Neural crest cell (in vitro differentiated cells): ENCODE measurements around the gene EIF6. TPM values are rescaled to one million over a fixed set of nuclear protein-coding genes. Genes with fewer than 3 reads are reported as not detected.

Experiments used
- DNase-seq: peaks from one replicate; pipeline ENCODE4 v3.0.0; 2021; ENCODE audit warnings: low read depth, mixed read lengths, low spot score
- H3K27ac Mint-ChIP-seq: one replicate; pipeline ENCODE4 v1.8.0; 2021; ENCODE audit warnings: mild to moderate bottlenecking, mixed read lengths; ENCODE audit not compliant: unreplicated experiment
- H3K27me3 Mint-ChIP-seq: 2 replicates; pipeline ENCODE4 v1.8.0; 2021; ENCODE audit warnings: low read depth, mild to moderate bottlenecking, mixed read lengths
- H3K36me3 Mint-ChIP-seq: 2 replicates; pipeline ENCODE4 v1.8.0; 2021; ENCODE audit warnings: low read depth, mild to moderate bottlenecking, mixed read lengths
- H3K4me1 Mint-ChIP-seq: 2 replicates; pipeline ENCODE4 v1.8.0; 2021; ENCODE audit warnings: mixed read lengths
- H3K4me3 Mint-ChIP-seq: one replicate; pipeline ENCODE4 v1.8.0; 2021; ENCODE audit warnings: mild to moderate bottlenecking, mixed read lengths
- H3K9me3 Mint-ChIP-seq: 2 replicates; pipeline ENCODE4 v1.8.0; 2021; ENCODE audit warnings: mixed read lengths
- CTCF ChIP-seq: fragments of 200-600 bp; sonication (generic); conservative IDR thresholded peaks from 2 replicates; pipeline ENCODE4 v1.5.0; 2021; ENCODE audit warnings: antibody characterized with exemption, mild to moderate bottlenecking
- total RNA-seq: library from RNA; stranded (reverse); gene quantifications from 2 replicates; pipeline ENCODE4 v1.2.1, GENCODE V29; 2021

The EIF6 gene
- total RNA-seq, 1 donor from 2014 or later = 112 TPM

- no peak for DNase-seq
- TF ChIP-seq CTCF = no peak
- Mint-ChIP-seq H3K27me3 (peaks cover 35% of the 10 kb centered on the region), H3K36me3 (no peaks in the 10 kb centered on the region), H3K4me1 (no peaks in the 10 kb centered on the region), H3K9me3 (no peaks in the 10 kb centered on the region), H3K4me3 (no peak overlapping the region), H3K27ac (no peak overlapping the region)
These were observed 44.3 kb downstream of the EIF6 start for GRCh38 chr20:35240083-35240810.

- H3K4me1 Mint-ChIP-seq = no peaks in the 10 kb centered on the region
- no peak for TF ChIP-seq CTCF
- no peaks in the 10 kb centered on the region for H3K9me3 Mint-ChIP-seq
- H3K36me3 Mint-ChIP-seq = no peaks in the 10 kb centered on the region
- peaks cover 37% of the 10 kb centered on the region for H3K27me3 Mint-ChIP-seq
- no peak for DNase-seq
- H3K27ac Mint-ChIP-seq = no peak overlapping the region
- no peak overlapping the region for H3K4me3 Mint-ChIP-seq
These were observed 45.8 kb downstream of the EIF6 start for GRCh38 chr20:35238735-35239134.

- Mint-ChIP-seq H3K27ac (no peak overlapping the region), H3K27me3 (peaks cover 32% of the 10 kb centered on the region), H3K36me3 (no peaks in the 10 kb centered on the region), H3K9me3 (no peaks in the 10 kb centered on the region), H3K4me3 (no peak overlapping the region), H3K4me1 (no peaks in the 10 kb centered on the region)
- no peak for TF ChIP-seq CTCF
- DNase-seq = no peak
These were observed 46.4 kb downstream of the EIF6 start for GRCh38 chr20:35238170-35238569.

- no peaks in the 10 kb centered on the region for H3K4me1 Mint-ChIP-seq
- H3K9me3 Mint-ChIP-seq = no peaks in the 10 kb centered on the region
- no peaks in the 10 kb centered on the region for H3K36me3 Mint-ChIP-seq
- H3K27ac Mint-ChIP-seq = no peak overlapping the region
- TF ChIP-seq CTCF = no peak
- peaks cover 32% of the 10 kb centered on the region for H3K27me3 Mint-ChIP-seq
- no peak for DNase-seq
- H3K4me3 Mint-ChIP-seq = no peak overlapping the region
These were observed 47.1 kb downstream of the EIF6 start for GRCh38 chr20:35237486-35237885.

GRCh38 chr20:35235881-35236280, 48.7 kb downstream of the EIF6 start:
- H3K27me3 Mint-ChIP-seq = peaks cover 34% of the 10 kb centered on the region
- no peaks in the 10 kb centered on the region for H3K36me3 Mint-ChIP-seq
- H3K4me1 Mint-ChIP-seq = no peaks in the 10 kb centered on the region
- DNase-seq = no peak
- no peak for TF ChIP-seq CTCF
- H3K9me3 Mint-ChIP-seq = no peaks in the 10 kb centered on the region
- H3K4me3 Mint-ChIP-seq = no peak overlapping the region
- no peak overlapping the region for H3K27ac Mint-ChIP-seq
